GM23248 (cell line): Measurements from ENCODE around the gene GALNT8. TPM values are rescaled to one million over a fixed set of nuclear protein-coding genes. Genes with fewer than 3 reads are reported as not detected.

Source experiments
- DNase-seq: peaks from one replicate; pipeline ENCODE4 v3.0.0-alpha.2; 2015
- H2AFZ ChIP-seq: fragments of 200-600 bp; sonication (generic); 2 replicates; pipeline ENCODE4 v1.6.1; 2016; ENCODE audit warnings: antibody characterized with exemption
- H3F3A ChIP-seq: fragments of 200-600 bp; sonication (generic); 2 replicates; pipeline ENCODE4 v1.6.1; 2016; ENCODE audit warnings: mild to moderate bottlenecking, antibody characterized with exemption, mixed run types; ENCODE audit not compliant: insufficient read depth
- H3K27ac ChIP-seq: fragments of 200-600 bp; sonication (generic); 2 replicates; pipeline ENCODE4 v1.5.1; 2016; ENCODE audit warnings: mild to moderate bottlenecking
- H3K27me3 ChIP-seq: fragments of 200-600 bp; sonication (generic); replicated peaks from 2 replicates; pipeline ENCODE4 v1.6.1; 2016; ENCODE audit warnings: mild to moderate bottlenecking; ENCODE audit not compliant: insufficient read depth
- H3K36me3 ChIP-seq: fragments of 200-600 bp; sonication (generic); 2 replicates; pipeline ENCODE4 v1.6.1; 2016; ENCODE audit warnings: low read depth, mild to moderate bottlenecking
- H3K4me1 ChIP-seq: fragments of 200-600 bp; sonication (generic); 2 replicates; pipeline ENCODE4 v1.6.1; 2016; ENCODE audit warnings: mild to moderate bottlenecking; ENCODE audit not compliant: insufficient read depth
- H3K4me2 ChIP-seq: fragments of 200-600 bp; sonication (generic); one replicate; pipeline ENCODE4 v1.6.1; 2016; ENCODE audit warnings: mild to moderate bottlenecking; ENCODE audit not compliant: unreplicated experiment
- H3K4me3 ChIP-seq: fragments of 200-600 bp; sonication (generic); 2 replicates; pipeline ENCODE4 v1.5.1; 2016; ENCODE audit warnings: mild to moderate bottlenecking
- H3K79me2 ChIP-seq: fragments of 200-600 bp; sonication (generic); 2 replicates; pipeline ENCODE4 v1.6.1; 2016; ENCODE audit warnings: mild to moderate bottlenecking; ENCODE audit not compliant: insufficient read depth
- H3K9ac ChIP-seq: fragments of 200-600 bp; sonication (generic); 2 replicates; pipeline ENCODE4 v1.6.1; 2016; ENCODE audit warnings: mild to moderate bottlenecking
- H3K9me2 ChIP-seq: fragments of 200-600 bp; sonication (generic); 2 replicates; pipeline ENCODE4 v1.6.1; 2016; ENCODE audit warnings: mixed run types, mild to moderate bottlenecking, moderate library complexity; ENCODE audit not compliant: insufficient read depth
- H3K9me3 ChIP-seq: fragments of 200-600 bp; sonication (generic); one replicate; pipeline ENCODE4 v1.6.1; 2017; ENCODE audit warnings: low read depth
- H4K20me1 ChIP-seq: fragments of 200-600 bp; sonication (generic); 2 replicates; pipeline ENCODE4 v1.6.0; 2016; ENCODE audit not compliant: insufficient read depth
- EZH2 ChIP-seq: fragments of 200-600 bp; sonication (generic); IDR thresholded peaks from 2 replicates; pipeline ENCODE4 v1.6.1; 2018; ENCODE audit warnings: antibody characterized with exemption, mild to moderate bottlenecking; ENCODE audit not compliant: insufficient read depth, poor library complexity, severe bottlenecking
- EZH2phosphoT487 ChIP-seq: fragments of 200-600 bp; sonication (generic); IDR thresholded peaks from 2 replicates; pipeline ENCODE4 v1.6.1; 2018; ENCODE audit warnings: antibody characterized with exemption, moderate library complexity, mild to moderate bottlenecking, low read depth; ENCODE audit not compliant: insufficient read depth
- WGBS, 2 experiments: methylation state at CpG; one replicate each; pipeline ENCODE4 v1.1.6; 2015 to 2017; ENCODE audit warnings: low lambda C conversion rate in 2 of 2, low coverage in 1 of 2; ENCODE audit errors: missing lambda C conversion rate in 2 of 2; 5-methylcytosine and 5-hydroxymethylcytosine counted together
- in situ Hi-C: fragments of 300-500 bp; cut with MboI; formaldehyde crosslinking; loops from 2 replicates; pipeline ENCODE4 v1.15.0; 2020
- polyA plus RNA-seq: library from polyadenylated mRNA; unstranded; fragments of >200 nt; fragmentation: Nextera tagmentation; extraction: Ambion mirVana; gene quantifications from 2 replicates; pipeline ENCODE4 v1.2.1, GENCODE V29; 2016
- total RNA-seq: library from RNA; depleted of rRNA; stranded (reverse); fragments of >200 nt; shearing (Covaris generic); gene quantifications from 2 replicates; pipeline ENCODE4 v1.2.3, GENCODE V29; 2014

Gene GALNT8
- total and polyA plus RNA-seq, 2 experiments from 2014 or later, result not detected

DNA sequence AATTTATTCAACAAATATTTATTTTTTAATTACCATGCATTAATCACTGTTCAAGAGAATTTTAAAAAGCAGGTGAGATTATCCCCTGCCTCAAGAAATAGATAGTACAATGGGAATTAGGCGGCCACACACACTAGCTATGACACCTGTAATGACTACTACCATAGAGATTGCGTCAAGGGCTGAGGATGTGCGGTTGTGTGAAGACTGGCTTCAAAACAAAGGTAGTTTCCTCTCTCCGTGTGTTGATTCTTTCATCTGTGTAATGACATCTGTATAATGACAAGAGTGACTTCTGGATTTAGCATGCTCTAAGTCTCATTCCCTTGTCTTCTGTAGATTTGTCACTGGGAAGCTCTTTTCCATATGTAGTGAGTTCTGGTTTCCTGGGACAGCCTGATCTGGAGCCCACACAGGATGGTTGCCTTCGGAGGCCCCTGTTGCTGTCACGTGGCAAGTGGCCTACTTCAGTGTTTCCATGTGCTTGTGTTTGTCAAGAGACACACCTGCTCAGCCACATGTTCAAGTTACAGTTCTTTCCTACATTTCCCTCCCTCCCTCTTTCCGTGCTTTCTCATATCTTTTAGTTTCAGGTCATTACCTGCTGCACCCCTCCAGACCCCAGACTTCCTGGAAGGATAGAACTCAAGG, 64.3 kb downstream of the GALNT8 start:
- Histone ChIP-seq H3K4me2 (no peak overlapping the region), H4K20me1 (no peaks in the 10 kb centered on the region), H2AFZ (no peak overlapping the region), H3K9me2 (no peaks in the 10 kb centered on the region), H3K79me2 (no peaks in the 10 kb centered on the region), H3K27me3 (no peaks in the 10 kb centered on the region), H3K9ac (no peak overlapping the region), H3K36me3 (no peaks in the 10 kb centered on the region), H3K4me3 (no peak overlapping the region), H3K4me1 (no peaks in the 10 kb centered on the region), H3K27ac (no peak overlapping the region), H3F3A (no peaks in the 10 kb centered on the region), H3K9me3 (no peaks in the 10 kb centered on the region)
- DNase-seq, result no peak
- in situ Hi-C loops, result no loop called here
- TF ChIP-seq EZH2phosphoT487 (no peak), EZH2 (no peak)
- 46 to 54% methylated on average over 7 of the region's 7 CpGs for WGBS, 2 experiments

DNA sequence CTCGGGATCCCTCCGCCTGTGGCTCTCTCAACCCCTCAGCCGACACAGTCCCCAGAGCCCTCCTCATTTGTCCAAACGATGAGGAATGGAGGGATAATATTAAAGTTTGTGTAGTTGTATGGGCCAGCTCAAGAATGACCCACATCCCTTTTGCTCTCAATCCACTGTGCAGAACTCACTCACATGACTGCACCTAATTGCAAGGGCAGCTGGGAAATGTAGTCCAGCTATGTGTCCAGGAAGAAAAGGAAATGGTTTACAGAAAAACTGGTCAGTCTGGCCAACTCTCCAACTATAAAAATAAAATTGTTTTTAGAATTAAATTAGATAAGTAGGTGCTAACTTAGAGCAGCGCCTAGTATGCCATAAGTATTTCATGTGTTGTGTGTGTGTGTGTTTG, 66.6 kb downstream of the GALNT8 start:
- no peaks in the 10 kb centered on the region for H3K4me1 ChIP-seq
- TF ChIP-seq EZH2 (no peak), EZH2phosphoT487 (no peak)
- no peak for DNase-seq
- no peaks in the 10 kb centered on the region for H3F3A ChIP-seq
- in situ Hi-C loops, result no loop called here
- no peaks in the 10 kb centered on the region for H3K9me2 ChIP-seq
- H3K36me3 ChIP-seq, result no peaks in the 10 kb centered on the region
- no peak overlapping the region for H2AFZ ChIP-seq
- H3K4me2 ChIP-seq, result no peak overlapping the region
- H3K9me3 ChIP-seq, result no peaks in the 10 kb centered on the region
- no peaks in the 10 kb centered on the region for H4K20me1 ChIP-seq
- no peak overlapping the region for H3K4me3 ChIP-seq
- H3K27ac ChIP-seq, result no peak overlapping the region
- H3K79me2 ChIP-seq, result no peaks in the 10 kb centered on the region
- 63 to 70% methylated on average over 5 of the region's 5 CpGs for WGBS, 2 experiments
- no peak overlapping the region for H3K9ac ChIP-seq
- no peaks in the 10 kb centered on the region for H3K27me3 ChIP-seq

DNA sequence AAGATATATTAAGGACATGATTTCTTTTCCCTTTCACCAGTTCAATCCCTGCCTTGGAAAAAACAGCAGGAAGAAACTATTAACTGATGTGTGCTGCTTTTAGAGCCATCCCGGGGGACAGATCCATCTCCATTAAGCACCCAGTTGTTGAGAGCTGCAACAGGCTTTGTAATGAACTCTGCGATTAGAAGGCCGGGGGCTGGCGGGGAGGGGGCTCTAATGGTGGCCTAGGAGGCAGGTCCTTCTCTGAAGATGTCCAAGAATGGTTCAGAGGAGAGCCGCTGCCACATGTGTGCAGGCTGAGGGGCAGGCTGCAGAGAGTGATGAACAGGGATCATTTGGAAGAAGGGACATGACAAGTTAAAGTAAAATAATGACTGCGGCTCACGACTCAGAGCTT, 67.8 kb downstream of the GALNT8 start:
- H3K79me2 ChIP-seq, result no peaks in the 10 kb centered on the region

GRCh38 chr12:4789776-4790175, 69.6 kb downstream of the GALNT8 start:
- no peaks in the 10 kb centered on the region for H3K27me3 ChIP-seq
- no peaks in the 10 kb centered on the region for H3K36me3 ChIP-seq
- no peak overlapping the region for H3K27ac ChIP-seq
- H2AFZ ChIP-seq, result no peak overlapping the region
- no peaks in the 10 kb centered on the region for H3K9me3 ChIP-seq
- no peaks in the 10 kb centered on the region for H4K20me1 ChIP-seq
- no peaks in the 10 kb centered on the region for H3F3A ChIP-seq
- H3K4me3 ChIP-seq, result no peak overlapping the region
- H3K9ac ChIP-seq, result no peak overlapping the region
- H3K4me2 ChIP-seq, result no peak overlapping the region
- TF ChIP-seq EZH2phosphoT487 (no peak), EZH2 (no peak)
- in situ Hi-C loops, result no loop called here
- WGBS, 2 experiments, result 68 to 70% methylated on average over 9 of the region's 9 CpGs
- H3K9me2 ChIP-seq, result no peaks in the 10 kb centered on the region
- H3K4me1 ChIP-seq, result no peaks in the 10 kb centered on the region
- H3K79me2 ChIP-seq, result no peaks in the 10 kb centered on the region
- no peak for DNase-seq

More for the DNA sequence above, 67.8 kb downstream of the GALNT8 start:
- H2AFZ ChIP-seq, result no peak overlapping the region
- no peak overlapping the region for H3K9ac ChIP-seq
- no peak for TF ChIP-seq EZH2
- no peak for TF ChIP-seq EZH2phosphoT487
- H3F3A ChIP-seq, result no peaks in the 10 kb centered on the region
- H3K9me3 ChIP-seq, result no peaks in the 10 kb centered on the region
- in situ Hi-C loops, result no loop called here
- H3K9me2 ChIP-seq, result no peaks in the 10 kb centered on the region
- no peaks in the 10 kb centered on the region for H3K4me1 ChIP-seq
- DNase-seq, result no peak
- no peaks in the 10 kb centered on the region for H3K36me3 ChIP-seq
- WGBS, 2 experiments, result 37 to 42% methylated on average over 7 of the region's 7 CpGs
- H4K20me1 ChIP-seq, result no peaks in the 10 kb centered on the region
- no peak overlapping the region for H3K4me3 ChIP-seq
- no peak overlapping the region for H3K4me2 ChIP-seq
- no peaks in the 10 kb centered on the region for H3K27me3 ChIP-seq
- no peak overlapping the region for H3K27ac ChIP-seq

DNA sequence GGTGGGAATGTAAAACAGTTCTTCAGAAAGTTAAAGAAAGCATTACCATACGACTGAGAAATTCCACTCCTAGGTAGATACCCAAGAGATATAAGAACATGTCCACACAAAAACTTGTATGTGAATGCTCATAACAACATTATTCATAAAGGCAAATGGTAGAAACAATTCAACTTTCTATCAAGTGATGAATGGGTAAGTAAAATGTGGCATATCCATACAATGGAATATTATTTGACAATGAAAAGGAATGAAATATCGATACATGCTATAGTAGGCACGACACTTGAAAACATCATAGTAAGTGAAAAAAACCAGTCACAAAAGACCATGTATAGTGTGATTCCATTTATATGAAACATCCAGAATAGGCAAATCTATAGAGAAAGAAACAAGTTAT, 71.3 kb downstream of the GALNT8 start:
- in situ Hi-C loops, result no loop called here
- no peak for TF ChIP-seq EZH2
- TF ChIP-seq EZH2phosphoT487, result no peak
- no peak overlapping the region for H2AFZ ChIP-seq
- H3K4me1 ChIP-seq, result no peaks in the 10 kb centered on the region
- no peaks in the 10 kb centered on the region for H3K36me3 ChIP-seq
- no peaks in the 10 kb centered on the region for H3K79me2 ChIP-seq
- H3K27ac ChIP-seq, result no peak overlapping the region
- H3F3A ChIP-seq, result no peaks in the 10 kb centered on the region
- H3K4me3 ChIP-seq, result no peak overlapping the region
- no peak for DNase-seq
- H3K9ac ChIP-seq, result no peak overlapping the region
- H3K9me2 ChIP-seq, result no peaks in the 10 kb centered on the region
- 87 to 89% methylated on average over 3 of the region's 3 CpGs for WGBS, 2 experiments
- no peaks in the 10 kb centered on the region for H4K20me1 ChIP-seq
- no peak overlapping the region for H3K4me2 ChIP-seq
- no peaks in the 10 kb centered on the region for H3K9me3 ChIP-seq
- H3K27me3 ChIP-seq, result no peaks in the 10 kb centered on the region
